ENCODE measurements around the gene PROB1. TPM values are rescaled to one million over a fixed set of nuclear protein-coding genes. Genes with fewer than 3 reads are reported as not detected.
"Not testable (repeated sequence)": the region's sequence is repeated elsewhere in the genome, so short reads cannot be mapped to it uniquely, and the experiment has no call there.

PROB1 gene
- total RNA-seq, 1 donor from 2014 or later: 2.2 TPM

DNA sequence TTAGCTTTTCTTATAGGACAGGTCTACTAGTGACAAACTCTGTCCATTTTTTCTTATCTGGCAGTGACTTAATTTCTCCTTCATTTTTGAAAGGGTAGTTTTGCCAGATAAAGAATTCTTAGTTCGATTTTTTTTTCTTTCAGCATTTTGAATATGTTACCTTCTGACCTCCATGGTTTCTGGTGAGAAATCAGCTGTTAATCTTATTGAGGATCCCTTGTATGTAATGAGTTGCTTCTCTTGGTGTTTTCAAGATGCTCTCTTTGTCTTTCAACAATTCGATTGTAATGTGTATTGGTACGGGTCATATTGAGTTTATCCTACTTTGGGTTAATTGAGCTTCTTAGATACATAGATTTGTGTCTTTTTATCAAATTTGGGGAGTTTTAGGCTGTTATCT, 40.7 kb downstream of the PROB1 start:
- peaks cover 5% of the 10 kb centered on the region for H3K9me3 Mint-ChIP-seq
- no peaks in the 10 kb centered on the region for H3K27me3 Mint-ChIP-seq (ENCODE audit: low read depth)
- no peak for DNase-seq (ENCODE audit: low read depth, low spot score)
- peaks cover 8% of the 10 kb centered on the region for H3K36me3 Mint-ChIP-seq (ENCODE audit: low read depth)
- TF ChIP-seq, protein P1, sequence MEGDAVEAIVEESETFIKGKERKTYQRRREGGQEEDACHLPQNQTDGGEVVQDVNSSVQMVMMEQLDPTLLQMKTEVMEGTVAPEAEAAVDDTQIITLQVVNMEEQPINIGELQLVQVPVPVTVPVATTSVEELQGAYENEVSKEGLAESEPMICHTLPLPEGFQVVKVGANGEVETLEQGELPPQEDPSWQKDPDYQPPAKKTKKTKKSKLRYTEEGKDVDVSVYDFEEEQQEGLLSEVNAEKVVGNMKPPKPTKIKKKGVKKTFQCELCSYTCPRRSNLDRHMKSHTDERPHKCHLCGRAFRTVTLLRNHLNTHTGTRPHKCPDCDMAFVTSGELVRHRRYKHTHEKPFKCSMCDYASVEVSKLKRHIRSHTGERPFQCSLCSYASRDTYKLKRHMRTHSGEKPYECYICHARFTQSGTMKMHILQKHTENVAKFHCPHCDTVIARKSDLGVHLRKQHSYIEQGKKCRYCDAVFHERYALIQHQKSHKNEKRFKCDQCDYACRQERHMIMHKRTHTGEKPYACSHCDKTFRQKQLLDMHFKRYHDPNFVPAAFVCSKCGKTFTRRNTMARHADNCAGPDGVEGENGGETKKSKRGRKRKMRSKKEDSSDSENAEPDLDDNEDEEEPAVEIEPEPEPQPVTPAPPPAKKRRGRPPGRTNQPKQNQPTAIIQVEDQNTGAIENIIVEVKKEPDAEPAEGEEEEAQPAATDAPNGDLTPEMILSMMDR (conservative IDR thresholded peaks at IDR 0.05): no peak
- no peak overlapping the region for H3K4me3 Mint-ChIP-seq
- no peak overlapping the region for H3K27ac Mint-ChIP-seq (ENCODE audit: unreplicated experiment)
- no peaks in the 10 kb centered on the region for H3K4me1 Mint-ChIP-seq

DNA sequence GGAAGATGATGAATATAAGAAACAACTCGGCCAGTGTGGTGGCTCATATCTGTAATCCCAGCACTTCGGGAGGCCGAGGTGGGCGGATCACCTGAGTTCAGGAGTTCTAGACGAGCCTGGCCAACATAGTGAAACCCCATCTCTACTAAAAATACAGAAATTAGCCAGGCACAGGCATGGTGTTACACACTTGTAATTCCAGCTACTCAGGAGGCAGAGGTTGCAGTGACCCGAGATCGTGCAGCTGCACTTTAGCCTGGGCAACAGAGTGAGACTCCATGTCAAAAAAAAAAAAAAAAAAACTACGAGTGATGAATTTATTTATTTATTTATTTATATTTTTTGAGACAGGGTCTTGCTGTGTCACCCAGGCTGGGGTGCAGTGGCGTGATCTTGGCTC, 47.0 kb downstream of the PROB1 start:
- not testable (repeated sequence) for DNase-seq (ENCODE audit: low read depth, low spot score); H3K27me3 Mint-ChIP-seq (ENCODE audit: low read depth); H3K27ac Mint-ChIP-seq (ENCODE audit: unreplicated experiment)

DNA sequence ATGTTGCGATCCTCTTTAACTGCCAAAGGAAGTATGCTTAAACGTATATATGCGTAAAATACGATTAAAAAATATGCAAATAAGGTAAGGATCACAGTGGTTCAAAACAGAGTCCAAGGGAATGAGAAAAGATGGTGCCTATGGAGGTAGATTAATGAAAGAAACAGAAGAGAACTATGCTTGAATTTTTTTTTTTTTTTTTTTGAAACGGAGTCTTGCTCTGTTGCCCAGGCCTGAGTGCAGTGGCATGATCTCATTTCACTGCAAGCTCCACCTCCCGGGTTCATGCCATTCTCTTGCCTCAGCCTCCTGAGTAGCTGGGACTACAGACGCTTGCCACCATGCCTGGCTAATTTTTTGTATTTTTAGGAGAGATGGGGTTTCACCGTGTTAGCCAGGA, 49.5 kb downstream of the PROB1 start:
- not testable (repeated sequence) for H3K27ac Mint-ChIP-seq (ENCODE audit: unreplicated experiment); H3K27me3 Mint-ChIP-seq (ENCODE audit: low read depth); H3K9me3 Mint-ChIP-seq; DNase-seq (ENCODE audit: low read depth, low spot score)
- Mint-ChIP-seq H3K36me3 (ENCODE audit: low read depth) (peaks cover 12% of the 10 kb centered on the region), H3K4me1 (peaks cover 42% of the 10 kb centered on the region), H3K4me3 (peak overlapping the region; percentile 44)

More for the DNA sequence above, 47.0 kb downstream of the PROB1 start:
- H3K4me1 Mint-ChIP-seq: peaks cover 22% of the 10 kb centered on the region
- peaks cover 12% of the 10 kb centered on the region for H3K36me3 Mint-ChIP-seq (ENCODE audit: low read depth)
- H3K4me3 Mint-ChIP-seq, H3K9me3 Mint-ChIP-seq: not testable (repeated sequence)

DNA sequence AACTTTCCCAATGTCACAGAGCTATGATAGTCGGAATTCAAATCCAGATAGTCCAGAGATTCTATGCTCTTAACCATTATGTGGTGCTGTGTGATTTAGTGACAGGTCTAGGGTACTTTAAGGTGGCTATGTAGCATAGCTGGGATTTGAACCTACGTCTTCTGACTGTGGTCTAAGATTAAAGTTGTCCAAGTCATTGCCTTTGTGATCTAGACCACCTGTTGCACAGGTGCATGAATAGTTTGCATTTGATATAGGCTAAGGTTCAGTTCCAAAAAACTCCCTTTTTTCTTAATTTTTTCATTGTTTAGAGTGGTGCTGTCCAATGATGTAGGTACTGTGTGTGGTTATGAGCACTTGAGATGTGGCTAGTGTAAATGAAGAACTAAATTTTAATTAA, 50.7 kb downstream of the PROB1 start:
- H3K27me3 Mint-ChIP-seq (ENCODE audit: low read depth): peaks cover 9% of the 10 kb centered on the region
- no peak overlapping the region for H3K27ac Mint-ChIP-seq (ENCODE audit: unreplicated experiment)
- H3K4me3 Mint-ChIP-seq: peak overlapping the region; percentile 82
- peaks cover 12% of the 10 kb centered on the region for H3K36me3 Mint-ChIP-seq (ENCODE audit: low read depth)
- TF ChIP-seq, protein P1 (conservative IDR thresholded peaks at IDR 0.05): no peak
- no peak for DNase-seq (ENCODE audit: low read depth, low spot score)
- H3K4me1 Mint-ChIP-seq: peaks cover 44% of the 10 kb centered on the region
- no peaks in the 10 kb centered on the region for H3K9me3 Mint-ChIP-seq

DNA sequence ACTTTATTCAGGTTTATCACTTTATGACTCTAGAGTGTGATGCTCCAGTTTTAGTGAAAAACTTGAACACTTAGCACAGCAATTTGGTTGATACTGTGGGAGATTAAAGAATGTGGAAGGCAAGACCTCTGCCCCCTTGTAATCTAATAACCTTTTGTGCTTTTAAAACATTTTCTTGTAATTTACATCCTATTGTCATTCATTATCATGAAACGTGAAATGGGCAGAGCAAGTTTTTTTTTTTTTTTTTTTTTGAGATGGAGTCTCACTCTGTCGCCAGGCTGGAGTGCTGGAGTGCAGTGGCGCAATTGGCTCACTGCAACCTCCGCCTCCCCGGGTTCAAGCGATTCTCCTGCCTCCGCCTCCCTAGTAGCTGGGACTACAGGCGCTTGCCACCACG, 51.4 kb downstream of the PROB1 start:
- Mint-ChIP-seq H3K9me3 (no peaks in the 10 kb centered on the region), H3K27ac (ENCODE audit: unreplicated experiment) (no peak overlapping the region), H3K27me3 (ENCODE audit: low read depth) (peaks cover 13% of the 10 kb centered on the region), H3K4me3 (peak overlapping the region; percentile 96), H3K36me3 (ENCODE audit: low read depth) (peaks cover 12% of the 10 kb centered on the region), H3K4me1 (peaks cover 49% of the 10 kb centered on the region)
- DNase-seq (ENCODE audit: low read depth, low spot score): no peak
- TF ChIP-seq, protein P1 (conservative IDR thresholded peaks at IDR 0.05): no peak

DNA sequence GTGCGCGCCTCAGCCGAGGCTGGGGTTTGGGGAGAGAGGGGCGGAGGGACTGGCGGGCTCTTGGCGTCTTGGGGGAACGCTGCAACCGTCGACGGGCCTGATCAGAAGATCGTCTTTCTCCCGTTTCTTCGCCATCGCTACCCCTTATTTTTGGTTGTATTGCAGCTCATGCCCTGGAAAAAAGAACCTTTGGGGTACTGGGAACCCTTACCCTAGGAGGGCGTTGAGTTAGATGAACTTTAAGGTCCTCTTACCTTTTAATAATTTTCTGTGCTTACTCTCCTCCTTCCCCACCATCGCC, 52.5 kb downstream of the PROB1 start:
- Mint-ChIP-seq H3K4me1 (peaks cover 49% of the 10 kb centered on the region), H3K36me3 (ENCODE audit: low read depth) (peaks cover 12% of the 10 kb centered on the region), H3K9me3 (no peaks in the 10 kb centered on the region), H3K27ac (ENCODE audit: unreplicated experiment) (peak overlapping the region; percentile 100), H3K27me3 (ENCODE audit: low read depth) (peaks cover 13% of the 10 kb centered on the region), H3K4me3 (peak overlapping the region; percentile 96)
- TF ChIP-seq, protein P1 (conservative IDR thresholded peaks at IDR 0.05): no peak
- no peak for DNase-seq (ENCODE audit: low read depth, low spot score)
